NT2/D1 (cell line): Measurements from ENCODE around the gene KDM1B.

Experiments
- YY1 ChIP-seq: IDR thresholded peaks from 2 replicates; pipeline ENCODE4 v1.6.1; 2011; ENCODE audit not compliant: insufficient read length, insufficient read depth
- ZNF274 ChIP-seq: IDR thresholded peaks from 2 replicates; pipeline ENCODE4 v1.6.1; 2011; ENCODE audit warnings: mild to moderate bottlenecking, low read depth, low read length

- TF ChIP-seq ZNF274 (no peak), YY1 (no peak)
These were observed 8.1 kb upstream of the KDM1B start for GRCh38 chr6:18147160-18147559.
